HEK293T (cell line): ENCODE results near the gene CBR4.
"Not testable (repeated sequence)": the region's sequence is repeated elsewhere in the genome, so short reads cannot be mapped to it uniquely, and the experiment has no call there.

Experiments used
- CTCF ChIA-PET: fragments of 350-600 bp; formaldehyde crosslinking; extraction: SDS; loops from one replicate; lab custom pipeline; 2021; ENCODE audit warnings: antibody characterized with exemption, inconsistent platforms; lab: Yijun Ruan, JAX
- POLR2A ChIA-PET: fragments of 350-600 bp; formaldehyde crosslinking; extraction: SDS; loops from one replicate; lab custom pipeline; 2020; ENCODE audit warnings: antibody characterized with exemption, inconsistent platforms; lab: Yijun Ruan, JAX
- DNase-seq: peaks from one replicate; pipeline ENCODE4 v3.0.0; 2012; ENCODE audit warnings: mixed read lengths; ENCODE audit errors: extremely low spot score
- ARNT ChIP-seq: fragments of 450-650 bp; IDR thresholded peaks from 2 replicates; pipeline ENCODE4 v1.6.1; 2017; ENCODE audit warnings: mild to moderate bottlenecking
- BHLHE40 ChIP-seq: fragments of 450-650 bp; IDR thresholded peaks from 2 replicates; pipeline ENCODE4 v1.6.1; 2016; ENCODE audit warnings: mild to moderate bottlenecking, moderate library complexity, borderline replicate concordance
- CTBP1 ChIP-seq: fragments of 450-650 bp; IDR thresholded peaks from 2 replicates; pipeline ENCODE4 v1.6.1; 2016; ENCODE audit warnings: borderline replicate concordance
- ELF4 ChIP-seq: fragments of 450-650 bp; IDR thresholded peaks from 2 replicates; pipeline ENCODE4 v1.6.1; 2017; ENCODE audit warnings: antibody characterized with exemption
- FOXA1 ChIP-seq: fragments of 450-650 bp; IDR thresholded peaks from 2 replicates; pipeline ENCODE4 v1.6.1; 2016; ENCODE audit warnings: mild to moderate bottlenecking
- FOXK2 ChIP-seq: fragments of 450-650 bp; IDR thresholded peaks from 2 replicates; pipeline ENCODE4 v1.6.1; 2016; ENCODE audit warnings: mild to moderate bottlenecking
- FOXM1 ChIP-seq: fragments of 450-650 bp; IDR thresholded peaks from 2 replicates; pipeline ENCODE4 v1.6.1; 2017; ENCODE audit warnings: mild to moderate bottlenecking, borderline replicate concordance
- HDGF ChIP-seq: fragments of 450-650 bp; IDR thresholded peaks from 2 replicates; pipeline ENCODE4 v1.6.1; 2017; ENCODE audit warnings: antibody characterized with exemption, borderline replicate concordance
- L3MBTL2 ChIP-seq: fragments of 450-650 bp; conservative IDR thresholded peaks from 2 replicates; pipeline ENCODE4 v1.6.1; 2016; ENCODE audit warnings: mild to moderate bottlenecking
- LEF1 ChIP-seq: fragments of 450-650 bp; IDR thresholded peaks from 2 replicates; pipeline ENCODE4 v1.6.1; 2017; ENCODE audit warnings: mild to moderate bottlenecking, borderline replicate concordance
- NFRKB ChIP-seq: fragments of 450-650 bp; IDR thresholded peaks from 2 replicates; pipeline ENCODE4 v1.6.1; 2016; ENCODE audit warnings: mild to moderate bottlenecking, moderate library complexity
- SP1 ChIP-seq: fragments of 450-650 bp; IDR thresholded peaks from 2 replicates; pipeline ENCODE4 v1.6.1; 2017
- SUZ12 ChIP-seq: fragments of 450-650 bp; IDR thresholded peaks from 2 replicates; pipeline ENCODE4 v1.6.1; 2016; ENCODE audit warnings: mild to moderate bottlenecking
- TARDBP ChIP-seq: fragments of 450-650 bp; IDR thresholded peaks from 2 replicates; pipeline ENCODE4 v1.6.1; 2016
- ZNF384 ChIP-seq: fragments of 450-650 bp; IDR thresholded peaks from 2 replicates; pipeline ENCODE4 v1.6.1; 2016
- TF ChIP-seq, protein P1 (sequence below): fragments of 450-650 bp; IDR thresholded peaks from 2 replicates; pipeline ENCODE4 v1.6.1; 2016

The CBR4 gene

DNA sequence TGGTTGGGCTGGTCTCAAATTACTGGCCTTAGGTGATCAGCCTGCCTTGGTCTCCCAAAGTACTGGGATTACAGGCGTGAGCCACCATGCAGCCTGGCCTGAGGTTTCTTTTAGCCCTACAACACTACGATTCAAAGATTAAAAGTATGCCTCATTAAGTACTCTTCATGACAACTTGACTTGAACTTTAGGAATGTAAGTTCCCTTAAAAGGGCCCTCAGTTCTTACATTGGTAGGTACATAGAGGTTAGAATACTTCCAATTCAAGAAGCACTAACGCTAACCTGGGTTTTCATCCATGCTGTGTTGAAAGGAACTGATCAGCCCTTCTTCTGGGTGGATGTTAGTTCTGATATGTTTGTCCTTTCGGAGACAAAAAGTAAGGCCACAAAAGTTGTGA is 15.1 kb downstream of the CBR4 start:
- CTCF ChIA-PET = interaction anchor here (1.3 kb wide), 1 partner anchor 572 kb away, joined by 3 read pairs; no protein-coding TSS in a partner anchor
- POLR2A ChIA-PET = interaction anchor here (3.2 kb wide), 1 partner anchor 15 kb away, joined by 18 read pairs; the partner anchor contains the start of gene CBR4

DNA sequence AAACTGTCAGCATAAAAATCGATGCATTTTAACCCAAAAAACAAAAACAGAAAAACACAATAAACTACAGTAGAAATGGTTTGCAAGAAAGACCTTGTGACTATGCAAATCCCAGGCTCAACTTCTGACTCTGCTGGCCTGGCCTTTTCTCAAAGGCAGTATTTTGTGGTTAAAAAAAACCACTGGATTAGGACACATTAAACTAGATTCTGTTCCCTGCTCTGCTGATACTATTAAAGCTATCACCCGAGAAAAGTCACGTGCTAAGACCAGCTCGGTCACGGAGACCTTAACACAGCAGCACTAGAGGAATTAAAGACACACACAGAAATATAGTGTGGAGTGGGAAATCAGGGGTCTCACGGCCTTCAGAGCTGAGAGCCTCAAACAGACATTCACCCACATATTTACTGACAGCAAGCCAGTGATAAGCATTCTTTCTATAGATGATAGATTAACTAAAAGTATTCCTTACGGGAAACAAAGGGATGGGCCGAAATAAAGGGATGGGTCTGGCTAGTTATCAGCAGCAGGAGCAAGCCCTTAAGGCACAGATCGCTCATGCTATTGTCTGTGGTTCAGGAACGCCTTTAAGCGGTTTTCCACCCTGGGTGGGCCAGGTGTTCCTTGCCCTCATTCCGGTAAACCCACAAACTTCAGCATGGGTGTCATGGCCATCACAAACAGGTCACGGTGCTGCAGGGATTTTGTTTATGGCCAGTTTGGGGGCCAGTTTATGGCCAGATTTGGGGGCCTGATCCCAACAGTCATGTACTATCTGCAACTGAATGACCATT is 16.1 kb downstream of the CBR4 start:
- DNase-seq = no peak
- ChIA-PET CTCF (interaction anchor here (0.7 kb wide), 1 partner anchor 544 kb away, joined by 3 read pairs; no protein-coding TSS in a partner anchor), POLR2A (no interaction called here)
- TF ChIP-seq L3MBTL2 = no peak
- TF ChIP-seq FOXK2 = no peak
- no peak for TF ChIP-seq ELF4
- no peak for TF ChIP-seq BHLHE40
- no peak for TF ChIP-seq SUZ12
- no peak for TF ChIP-seq SP1
- TF ChIP-seq NFRKB = no peak
- no peak for TF ChIP-seq ARNT
- TF ChIP-seq FOXA1 = no peak

More for the DNA sequence above, 15.1 kb downstream of the CBR4 start:
- DNase-seq = no peak
- TF ChIP-seq SUZ12 = no peak
- no peak for TF ChIP-seq SP1
- TF ChIP-seq FOXA1 = no peak
- no peak for TF ChIP-seq L3MBTL2
- no peak for TF ChIP-seq FOXK2
- no peak for TF ChIP-seq BHLHE40
- TF ChIP-seq LEF1 = no peak
- TF ChIP-seq, protein P1, sequence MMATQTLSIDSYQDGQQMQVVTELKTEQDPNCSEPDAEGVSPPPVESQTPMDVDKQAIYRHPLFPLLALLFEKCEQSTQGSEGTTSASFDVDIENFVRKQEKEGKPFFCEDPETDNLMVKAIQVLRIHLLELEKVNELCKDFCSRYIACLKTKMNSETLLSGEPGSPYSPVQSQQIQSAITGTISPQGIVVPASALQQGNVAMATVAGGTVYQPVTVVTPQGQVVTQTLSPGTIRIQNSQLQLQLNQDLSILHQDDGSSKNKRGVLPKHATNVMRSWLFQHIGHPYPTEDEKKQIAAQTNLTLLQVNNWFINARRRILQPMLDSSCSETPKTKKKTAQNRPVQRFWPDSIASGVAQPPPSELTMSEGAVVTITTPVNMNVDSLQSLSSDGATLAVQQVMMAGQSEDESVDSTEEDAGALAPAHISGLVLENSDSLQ = no peak

DNA sequence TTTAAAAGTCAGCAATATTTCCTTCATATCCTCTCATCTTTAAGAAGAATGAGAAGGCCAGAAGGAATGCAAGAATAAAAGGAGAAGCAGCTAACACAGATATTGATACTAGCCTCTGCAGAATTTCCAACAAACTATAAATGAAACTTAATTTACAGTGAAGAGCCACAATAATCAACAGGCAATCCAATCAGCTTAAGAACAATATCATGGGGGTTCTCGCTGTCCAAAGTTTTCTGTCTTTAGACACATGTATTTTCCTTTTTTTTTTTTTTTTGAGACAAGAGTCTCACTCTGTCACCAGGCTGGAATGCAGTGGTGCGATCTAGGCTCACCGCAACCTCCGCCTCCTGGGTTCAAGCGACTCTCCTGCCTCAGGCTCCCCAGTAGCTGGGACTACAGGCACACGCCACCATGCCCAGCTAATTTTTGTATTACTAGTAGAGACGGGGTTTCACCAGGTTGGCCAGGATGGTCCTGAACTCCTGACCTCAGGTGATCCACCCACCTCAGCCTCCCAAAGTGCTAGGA is 17.0 kb downstream of the CBR4 start:
- CTCF ChIA-PET = interaction anchor here (0.7 kb wide), 1 partner anchor 545 kb away, joined by 3 read pairs; no protein-coding TSS in a partner anchor
- POLR2A ChIA-PET, DNase-seq: not testable (repeated sequence)

DNA sequence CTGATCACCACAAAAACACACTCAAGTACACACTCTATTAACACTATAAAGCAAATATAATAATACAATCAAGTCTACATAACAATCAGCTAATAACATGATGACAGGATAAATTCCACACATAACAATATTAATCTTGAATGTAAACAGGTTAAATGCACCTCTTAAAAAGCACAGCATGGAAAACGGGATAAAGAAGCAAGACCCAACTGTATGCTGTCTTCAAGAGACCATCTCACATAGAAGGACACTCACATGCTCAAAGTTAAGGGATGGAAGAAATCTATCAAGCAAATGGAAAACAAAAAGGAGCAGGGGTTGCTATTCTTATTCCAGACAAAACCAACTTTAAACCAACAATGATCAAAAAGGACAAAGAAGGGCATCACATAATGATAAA is 28.1 kb downstream of the CBR4 start:
- ChIA-PET CTCF (no interaction called here), POLR2A (no interaction called here)
- no peak for DNase-seq
- TF ChIP-seq LEF1 (no peak), ELF4 (no peak), L3MBTL2 (no peak)

DNA sequence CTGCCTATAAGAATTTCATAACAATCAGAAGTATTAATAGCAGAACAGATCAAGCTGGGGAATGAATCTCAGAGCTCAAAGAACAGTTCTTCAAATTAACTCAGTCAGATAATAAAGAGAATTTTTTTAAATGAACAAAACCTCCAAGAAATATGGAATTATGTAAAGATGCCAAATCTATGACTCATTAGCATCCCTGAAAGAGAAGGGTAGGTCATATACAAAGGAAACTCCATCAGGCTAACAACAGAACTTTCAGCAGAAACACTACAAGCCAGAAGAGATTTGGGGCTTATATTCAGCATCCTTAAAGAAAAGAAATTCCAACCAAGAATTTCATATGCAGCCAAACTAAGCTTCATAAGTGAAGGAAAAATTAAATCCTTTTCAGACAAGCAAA is 28.6 kb downstream of the CBR4 start:
- POLR2A ChIA-PET = interaction anchor here (0.8 kb wide), 1 partner anchor 29 kb away, joined by 3 read pairs; the partner anchor contains the start of gene CBR4

DNA sequence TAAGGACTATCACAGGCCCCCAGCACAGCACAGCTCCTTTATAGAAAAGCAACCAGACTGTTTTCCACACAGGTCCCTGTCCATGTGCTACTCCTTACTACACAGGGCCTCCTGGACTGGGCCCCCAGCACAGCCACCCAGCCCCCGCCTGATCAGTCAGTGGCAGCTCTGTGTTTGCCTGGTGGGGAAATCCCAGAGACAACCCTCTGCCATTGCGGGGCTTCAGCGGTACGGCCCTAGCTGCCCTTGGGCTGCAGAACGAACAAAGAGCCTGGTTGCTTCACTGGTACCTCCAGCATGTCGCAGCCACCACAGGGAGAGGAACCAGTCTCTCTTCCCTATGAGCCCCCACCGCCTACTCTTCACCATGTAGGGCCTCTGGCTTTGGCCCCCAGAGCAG is 30.7 kb downstream of the CBR4 start:
- no peak for DNase-seq
- CTCF ChIA-PET = no interaction called here
- POLR2A ChIA-PET = no interaction called here
- TF ChIP-seq FOXA1 (no peak), FOXM1 (no peak), ARNT (no peak), NFRKB (no peak)

More for the DNA sequence above, 28.6 kb downstream of the CBR4 start:
- no peak for TF ChIP-seq L3MBTL2
- TF ChIP-seq CTBP1 = no peak
- no peak for TF ChIP-seq FOXK2
- TF ChIP-seq SUZ12 = no peak
- TF ChIP-seq FOXA1 = no peak
- TF ChIP-seq ELF4 = no peak
- no peak for TF ChIP-seq ARNT
- TF ChIP-seq NFRKB = no peak
- no peak for TF ChIP-seq HDGF
- TF ChIP-seq FOXM1 = no peak
- no peak for TF ChIP-seq SP1
- TF ChIP-seq, protein P1 = no peak
- no peak for TF ChIP-seq ZNF384
- no peak for TF ChIP-seq TARDBP
- no peak for TF ChIP-seq LEF1
- DNase-seq = no peak
- CTCF ChIA-PET = no interaction called here

DNA sequence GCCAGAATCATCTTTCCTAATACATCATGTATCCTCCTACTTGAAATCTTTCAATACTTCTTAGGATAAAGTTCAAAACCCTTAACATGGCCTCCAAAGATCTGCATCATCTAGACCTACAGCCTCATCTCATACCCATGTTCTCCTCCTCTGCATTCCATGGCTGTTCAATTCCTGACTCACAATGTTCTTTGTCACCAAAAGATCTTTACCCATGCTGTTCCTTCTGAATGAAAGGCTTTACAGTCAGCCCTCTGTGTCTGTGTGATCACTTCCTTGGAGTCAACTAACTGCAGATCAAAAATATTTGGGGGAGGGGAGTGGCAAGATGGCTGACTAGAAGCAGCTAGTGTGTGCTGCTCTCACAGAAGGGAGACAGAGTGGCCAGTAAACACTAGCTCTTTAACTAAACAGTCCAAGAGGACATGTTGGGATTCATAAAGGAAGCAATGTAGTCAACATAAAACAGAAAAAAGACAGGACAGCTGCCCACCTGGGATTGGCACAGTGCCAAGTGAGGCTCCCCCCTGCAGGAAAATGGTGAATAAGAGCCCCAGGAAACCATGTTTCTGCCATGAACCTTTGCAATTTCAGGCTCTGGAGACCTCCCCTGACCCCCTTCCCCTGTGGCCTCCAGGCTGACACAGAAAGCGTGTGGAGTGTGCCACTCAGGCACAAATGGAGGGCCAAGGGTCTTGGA is 31.9 kb downstream of the CBR4 start:
- CTCF ChIA-PET = no interaction called here
- no peak for TF ChIP-seq SP1
- no peak for TF ChIP-seq ELF4
- TF ChIP-seq FOXM1 = no peak
- no peak for TF ChIP-seq L3MBTL2
- no peak for TF ChIP-seq LEF1
- TF ChIP-seq CTBP1 = no peak
- TF ChIP-seq BHLHE40 = no peak
- no peak for TF ChIP-seq SUZ12
- no peak for TF ChIP-seq NFRKB
- TF ChIP-seq HDGF = no peak
- no peak for DNase-seq
- POLR2A ChIA-PET = no interaction called here
